AG08395 (cell line): Measurements from ENCODE around the gene MATK.
A peak's percentile ranks its signal among the peaks of the same experiment; 100 is the strongest.
"Not testable (repeated sequence)": the region's sequence is repeated elsewhere in the genome, so short reads cannot be mapped to it uniquely, and the experiment has no call there.

Experiments
- DNase-seq: peaks from one replicate; pipeline ENCODE4 v3.0.0; 2012; ENCODE audit warnings: mixed read lengths, low spot score

Gene MATK

DNA sequence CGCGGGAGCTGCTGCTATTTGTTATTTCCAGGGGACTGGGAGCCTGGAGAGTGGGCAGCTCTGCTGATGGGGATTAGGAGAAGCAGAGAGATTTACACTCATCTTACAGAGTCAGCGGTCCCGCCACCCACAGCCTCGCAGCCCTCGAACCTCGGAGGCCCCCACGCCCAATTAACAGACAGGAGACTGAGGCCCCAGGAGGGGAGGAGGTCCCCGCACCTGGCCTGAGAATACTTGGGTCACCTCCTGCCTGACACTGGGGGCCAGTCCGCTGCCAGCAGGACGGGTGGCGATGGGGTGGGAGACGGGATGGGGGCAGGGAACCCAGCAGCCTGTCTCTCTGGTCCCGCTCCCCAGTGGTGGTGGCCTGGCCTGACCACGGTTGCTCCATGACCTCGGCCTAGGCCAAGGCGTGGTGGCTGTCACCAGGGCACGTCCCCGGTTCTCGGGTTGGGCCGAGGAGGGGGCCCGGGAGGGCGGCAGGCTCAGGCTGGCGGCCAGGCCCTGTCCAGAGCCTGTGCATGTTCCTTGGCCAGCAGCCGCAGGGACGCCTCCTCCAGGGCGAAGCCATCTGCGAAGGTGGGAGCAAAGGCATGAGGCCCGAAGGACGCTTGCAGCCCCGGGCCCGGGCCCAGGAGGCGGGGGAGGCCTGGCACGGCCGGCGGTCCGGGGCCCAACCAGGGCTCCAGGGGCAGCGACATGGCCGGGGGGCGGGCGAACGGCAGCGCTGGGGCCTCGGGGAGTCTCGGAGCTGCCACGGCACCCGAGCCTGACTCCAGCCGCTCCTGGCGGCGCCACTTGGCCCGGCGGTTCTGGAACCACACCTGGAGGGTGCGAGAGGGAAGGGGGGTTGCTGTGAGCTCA is 15.8 kb downstream of the MATK start:
- no peak for DNase-seq

DNA sequence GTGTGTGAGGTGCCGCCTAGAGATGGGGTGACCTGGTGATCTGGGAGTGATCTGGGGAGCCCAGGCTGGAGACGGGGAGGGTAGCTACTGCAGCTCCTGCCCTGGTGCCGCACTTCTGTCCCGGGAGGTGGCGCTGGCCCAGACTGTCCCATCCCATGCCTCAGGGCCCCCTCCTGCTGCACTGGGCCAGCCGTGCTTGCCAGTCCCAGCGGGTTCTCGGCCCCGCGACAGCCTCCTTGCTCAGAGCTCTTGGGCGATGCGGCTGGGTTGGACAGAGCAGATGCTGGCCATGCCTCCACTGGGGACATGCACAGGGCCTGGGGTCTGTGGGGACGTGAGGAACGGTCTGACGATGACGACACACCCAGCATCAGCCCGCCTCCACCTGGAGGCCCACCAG is 16.7 kb downstream of the MATK start:
- DNase-seq: no peak

DNA sequence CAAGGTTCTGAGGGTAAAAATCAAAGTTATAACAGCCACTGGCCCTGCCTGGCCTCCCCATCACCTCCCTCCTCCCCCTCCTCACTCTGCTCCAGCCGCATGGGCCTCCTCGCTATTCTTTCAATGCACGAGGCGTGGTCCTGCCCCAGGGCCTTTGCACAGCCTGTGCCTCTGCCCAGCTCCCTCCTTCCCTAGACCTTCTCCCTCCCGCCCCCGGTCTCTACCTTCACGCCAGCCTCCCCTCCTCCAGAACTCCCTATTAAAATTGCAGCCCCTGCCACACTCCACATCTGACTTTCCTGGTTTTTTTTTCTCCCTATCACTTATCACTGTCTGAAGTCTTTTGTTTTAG is 17.5 kb downstream of the MATK start:
- no peak for DNase-seq

DNA sequence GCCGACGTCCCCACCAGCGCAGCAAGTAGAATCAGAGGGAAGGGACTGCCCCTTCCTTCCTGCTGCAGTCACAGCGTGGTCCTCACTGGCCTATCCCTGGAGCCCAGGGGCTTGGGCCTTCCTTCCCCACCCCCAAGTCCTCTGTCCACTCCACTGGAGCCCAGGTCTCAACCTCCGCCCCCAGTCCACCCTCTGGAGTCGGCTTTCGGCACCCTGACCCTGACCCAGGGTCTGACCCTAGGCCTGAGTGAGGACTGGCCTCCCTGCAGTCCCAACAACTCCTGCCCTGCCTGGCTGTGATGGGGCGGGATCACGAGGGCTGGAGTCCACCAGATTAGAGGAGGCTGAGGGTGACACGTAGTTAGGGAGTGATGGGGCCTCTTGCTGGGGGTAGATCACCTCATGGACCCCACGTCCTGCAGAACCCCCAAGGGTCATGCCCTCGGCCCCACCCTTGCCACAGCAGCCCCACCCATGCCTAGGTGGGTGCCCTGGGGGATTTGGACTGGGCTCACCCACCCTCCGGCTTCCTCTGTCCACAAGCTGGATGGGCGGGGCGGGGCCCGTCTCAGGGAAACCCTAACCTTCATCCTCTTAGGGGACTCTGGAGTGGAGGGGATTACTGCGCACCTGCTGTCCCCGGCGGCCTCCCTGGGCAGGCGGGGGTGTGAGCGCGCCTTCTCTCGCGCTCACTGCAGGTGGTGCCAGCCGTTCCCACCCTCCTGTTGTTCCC is 18.0 kb downstream of the MATK start:
- no peak for DNase-seq

DNA sequence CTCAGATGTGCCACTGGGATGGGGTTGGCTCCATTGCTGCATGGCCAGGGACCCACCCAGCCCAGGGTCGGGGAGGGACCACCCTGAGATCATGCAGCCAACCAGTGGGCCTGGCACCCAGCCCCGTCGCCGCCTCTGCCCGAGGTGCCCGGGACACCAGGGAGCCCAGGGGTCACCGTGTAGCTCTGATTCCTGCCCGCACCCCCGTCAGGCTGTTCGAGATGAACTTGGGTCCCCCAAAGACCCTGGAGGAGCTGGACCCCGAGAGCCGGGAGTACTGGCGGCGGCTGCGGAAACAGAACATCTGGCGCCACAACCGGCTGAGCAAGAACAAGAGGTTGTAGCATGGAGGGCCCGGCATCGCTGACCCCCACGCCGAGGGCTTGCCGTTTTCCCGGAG is 19.1 kb downstream of the MATK start:
- no peak for DNase-seq

DNA sequence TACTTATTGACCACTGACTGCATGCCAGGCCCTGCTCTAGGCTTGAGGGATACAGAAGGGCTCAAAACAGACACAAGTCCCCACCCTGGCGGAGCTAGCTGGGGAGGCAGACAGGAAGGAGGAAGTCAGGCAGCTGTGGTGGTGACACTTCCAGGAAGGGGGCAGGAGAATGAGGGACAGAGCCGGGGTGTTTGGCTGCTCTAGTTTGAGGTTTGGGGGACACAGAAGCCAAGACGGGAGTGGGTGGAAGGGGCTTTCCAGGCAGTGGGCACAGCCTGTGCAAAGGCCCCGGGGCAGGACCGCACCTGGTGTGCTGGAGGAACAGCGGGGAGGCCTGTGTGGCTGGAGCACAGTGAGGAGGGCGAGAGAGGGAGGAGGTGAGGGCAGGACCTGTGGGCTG is 19.7 kb downstream of the MATK start:
- DNase-seq: no peak

DNA sequence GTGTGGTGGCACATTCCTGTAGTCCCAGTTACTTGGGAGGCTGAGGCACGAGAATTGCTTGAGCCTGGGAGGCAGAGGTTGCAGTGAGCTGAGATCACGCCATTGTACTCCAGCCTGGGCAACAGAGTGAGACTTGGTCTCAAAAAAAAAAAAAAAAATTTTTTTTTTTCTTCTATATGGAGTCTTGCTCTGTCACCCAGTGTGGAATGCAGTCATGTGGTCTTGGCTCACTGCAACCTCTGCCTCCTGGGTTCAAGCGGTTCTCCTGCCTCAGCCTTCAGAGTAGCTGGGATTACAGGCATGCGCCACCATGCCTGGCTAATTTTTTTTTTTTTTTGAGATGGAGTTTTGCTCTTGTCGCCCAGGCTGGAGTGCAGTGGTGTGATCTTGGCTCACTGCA is 20.4 kb downstream of the MATK start:
- not testable (repeated sequence) for DNase-seq

DNA sequence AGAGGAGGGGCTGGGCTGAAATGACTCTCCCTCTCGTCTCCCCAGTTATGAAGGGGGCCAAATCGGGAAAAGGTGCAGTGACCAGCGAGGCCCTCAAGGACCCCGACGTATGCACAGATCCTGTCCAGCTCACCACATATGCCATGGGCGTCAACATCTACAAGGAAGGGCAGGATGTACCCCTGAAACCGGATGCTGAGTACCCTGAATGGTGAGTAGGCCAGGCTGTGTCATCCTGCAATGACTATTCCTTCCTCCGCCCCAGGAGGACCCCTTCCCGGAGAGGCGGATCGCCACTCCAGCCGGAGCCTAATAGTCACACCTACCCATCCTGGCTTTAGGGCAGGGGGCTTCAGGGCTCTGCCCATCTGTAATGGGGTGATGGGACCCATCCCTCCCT is 21.1 kb downstream of the MATK start:
- DNase-seq: no peak

DNA sequence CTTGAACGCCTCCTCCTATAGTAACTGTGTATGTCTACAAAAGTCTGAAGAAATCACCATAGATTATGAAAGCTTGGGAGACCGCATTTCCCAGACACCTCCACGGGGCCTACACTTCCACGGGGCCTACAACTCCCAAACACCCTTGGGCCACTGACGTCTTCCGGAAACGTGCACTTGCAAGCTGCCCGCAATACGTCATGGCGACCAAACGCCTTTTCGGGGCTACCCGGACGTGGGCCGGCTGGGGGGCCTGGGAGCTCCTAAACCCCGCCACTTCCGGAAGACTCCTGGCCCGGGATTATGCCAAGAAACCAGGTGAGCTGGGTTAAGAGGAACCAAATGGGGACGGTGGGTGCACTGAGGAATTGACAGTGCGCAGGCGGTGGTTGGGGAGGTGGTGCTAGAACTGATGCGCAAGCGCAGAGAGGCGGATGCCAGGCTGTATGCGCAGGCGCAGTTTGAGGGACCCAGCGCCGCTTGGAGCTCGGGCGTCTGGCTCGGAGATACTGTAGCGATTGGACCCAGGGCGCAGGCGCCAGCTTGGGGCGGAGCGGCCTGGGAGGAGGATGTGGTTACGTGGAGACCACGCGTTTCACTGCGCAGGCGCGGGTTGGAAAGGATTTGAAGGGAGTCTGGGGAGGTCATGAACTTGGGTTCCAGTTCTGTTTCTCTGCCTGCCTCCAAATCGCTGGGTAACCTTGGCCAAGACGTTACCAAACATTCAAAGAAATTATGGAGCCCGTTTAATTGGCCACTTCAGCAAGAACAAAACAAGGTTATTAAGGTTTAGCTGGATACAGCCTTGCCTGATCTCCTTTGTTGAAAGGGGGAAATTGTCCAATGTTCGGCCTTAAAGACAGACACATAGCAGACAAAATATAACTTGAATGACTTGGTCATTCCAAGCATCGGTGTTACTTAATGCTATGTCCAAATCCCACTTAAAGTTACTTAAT is 23.4 kb downstream of the MATK start, which contains the start of gene MRPL54:
TSS of gene MRPL54 (plus strand) at position 182 of the 959 bp plus-strand sequence. CDS start at position 201, 19 bp downstream.
- DNase-seq: peak; percentile 100

DNA sequence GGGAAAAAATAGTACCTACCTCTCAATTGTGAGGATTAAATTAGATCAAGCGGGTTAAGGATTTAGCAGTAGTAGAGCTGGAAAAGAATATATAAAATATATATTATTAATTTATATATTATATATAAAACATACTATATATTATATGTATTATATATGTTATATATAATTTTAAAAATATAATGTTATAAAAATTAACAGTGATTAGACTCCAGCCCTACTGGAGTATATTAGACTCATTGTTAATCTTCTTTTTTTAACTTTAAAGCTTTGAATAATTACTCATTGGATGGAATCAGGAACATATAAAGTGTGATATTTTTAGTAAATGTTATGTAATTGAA is 24.1 kb downstream of the MATK start:
- no peak for DNase-seq

DNA sequence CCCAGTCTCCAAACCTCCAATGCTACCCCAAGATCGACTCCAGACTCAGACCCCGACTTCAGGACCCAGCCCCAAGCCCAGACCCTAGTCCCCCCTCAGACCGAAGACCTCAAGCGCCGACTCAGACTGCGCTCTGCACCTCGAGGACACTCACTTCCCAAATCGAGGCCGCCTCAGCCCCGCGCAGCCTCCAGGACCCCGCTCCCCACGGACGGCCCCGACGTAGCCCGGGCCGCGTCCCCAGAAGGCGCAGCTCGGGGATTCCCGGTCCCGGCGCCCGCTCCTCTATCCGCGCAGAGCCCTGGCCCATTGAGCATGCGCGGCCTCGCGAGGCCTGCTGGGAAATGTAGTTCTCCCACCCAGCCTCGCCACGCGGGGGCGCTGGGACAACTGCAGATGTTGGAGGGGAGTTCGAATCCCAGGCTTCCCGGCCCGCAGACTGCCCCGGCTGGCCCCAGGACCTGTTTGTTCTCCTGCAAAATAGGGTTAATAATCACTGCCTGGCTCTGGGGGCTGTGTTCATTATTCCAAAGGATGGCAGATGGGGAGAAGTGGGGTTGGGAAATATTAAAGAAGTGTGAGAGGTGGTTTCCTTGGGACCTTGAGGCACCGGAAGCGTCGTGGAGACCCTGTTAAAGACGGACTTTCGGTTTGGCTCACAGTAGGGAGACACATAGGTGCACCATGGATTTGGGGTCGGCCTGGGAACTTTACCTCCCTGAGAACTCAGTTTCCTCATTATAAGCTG is 24.6 kb downstream of the MATK start, which contains the start of gene APBA3:
TSS of gene APBA3 (minus strand) at position 311 of the 748 bp plus-strand sequence. CDS start 1,428 bp downstream, outside the sequence.
- DNase-seq: peak; percentile 95

DNA sequence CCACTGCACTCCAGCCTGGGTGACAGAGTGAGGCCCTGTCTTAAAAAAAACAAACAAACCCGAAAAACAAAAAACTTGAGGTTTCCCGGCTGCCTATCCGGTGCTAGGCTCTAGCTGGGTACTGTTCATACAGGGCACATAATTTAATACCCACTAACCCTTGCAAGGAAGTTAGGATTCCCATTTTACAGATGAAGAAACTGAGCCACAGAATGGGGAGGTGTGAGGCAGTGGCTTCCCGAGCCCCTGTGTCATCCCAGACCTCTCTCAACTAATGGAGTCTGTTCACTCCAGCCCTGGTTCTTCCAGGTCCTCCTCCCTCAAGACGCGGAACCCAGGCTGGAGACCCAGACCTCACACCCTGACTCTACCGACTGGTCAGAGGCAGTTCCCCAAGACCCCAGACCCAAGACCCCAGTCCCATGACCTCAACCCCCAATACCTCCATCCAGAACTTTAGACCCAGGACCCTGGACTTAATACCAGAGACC is 25.3 kb downstream of the MATK start:
- no peak for DNase-seq

DNA sequence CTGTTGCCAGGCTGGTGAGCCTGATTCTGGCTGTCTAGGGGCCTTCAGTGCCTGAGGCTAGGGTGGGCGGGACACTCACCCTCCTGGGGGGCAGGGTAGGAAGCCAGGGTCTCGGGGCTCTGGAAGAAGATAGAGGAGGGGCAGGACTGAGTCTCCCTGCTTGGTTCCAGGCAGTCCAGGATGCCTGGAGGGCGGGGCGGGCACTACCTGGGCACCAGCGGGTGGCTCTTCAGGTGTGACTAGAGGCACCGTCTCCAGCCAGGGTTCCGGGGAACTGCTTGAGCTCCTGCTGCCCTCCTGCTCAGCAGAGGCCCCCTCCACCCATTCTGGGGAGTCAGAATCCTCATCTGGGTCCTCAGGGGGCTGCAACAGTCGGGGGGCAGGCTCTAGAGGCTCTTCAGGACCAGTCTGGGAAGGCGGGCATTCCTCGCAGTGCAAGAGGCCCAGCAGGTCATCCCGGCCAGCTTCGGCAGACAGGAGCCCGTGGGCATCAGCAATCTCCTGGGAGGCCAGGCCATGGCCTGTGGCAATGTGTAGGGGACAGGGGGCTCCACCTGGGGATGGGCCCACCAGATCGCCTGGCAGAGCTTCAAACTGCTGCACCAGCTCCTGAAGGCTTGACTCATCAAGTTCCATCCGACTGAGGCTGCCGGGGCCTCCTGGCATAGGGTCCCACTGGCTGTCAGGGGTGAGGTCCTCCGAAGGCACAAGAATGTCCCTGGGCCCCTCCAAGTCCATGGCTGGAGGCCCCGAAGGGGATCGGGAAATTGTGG is 26.5 kb downstream of the MATK start:
- DNase-seq: no peak

DNA sequence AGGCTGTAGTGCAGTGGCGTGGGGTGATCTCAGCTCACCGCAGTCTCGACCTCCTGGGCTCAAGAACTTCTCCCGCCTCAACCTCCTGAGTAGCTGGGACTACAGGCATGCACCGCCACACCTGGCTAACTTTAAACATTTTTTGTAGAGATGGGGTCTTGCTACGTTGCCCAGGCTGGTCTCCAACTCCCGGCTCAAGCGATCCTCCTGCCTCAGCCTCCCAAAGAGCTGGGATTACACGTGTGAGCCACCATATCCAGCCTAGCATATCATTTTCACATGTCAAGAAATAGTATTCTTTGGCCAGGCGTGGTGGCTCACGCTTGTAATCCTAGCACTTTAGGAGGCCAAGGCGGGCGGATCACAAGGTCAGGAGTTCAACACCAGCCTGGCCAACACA is 27.9 kb downstream of the MATK start:
- DNase-seq: not testable (repeated sequence)

DNA sequence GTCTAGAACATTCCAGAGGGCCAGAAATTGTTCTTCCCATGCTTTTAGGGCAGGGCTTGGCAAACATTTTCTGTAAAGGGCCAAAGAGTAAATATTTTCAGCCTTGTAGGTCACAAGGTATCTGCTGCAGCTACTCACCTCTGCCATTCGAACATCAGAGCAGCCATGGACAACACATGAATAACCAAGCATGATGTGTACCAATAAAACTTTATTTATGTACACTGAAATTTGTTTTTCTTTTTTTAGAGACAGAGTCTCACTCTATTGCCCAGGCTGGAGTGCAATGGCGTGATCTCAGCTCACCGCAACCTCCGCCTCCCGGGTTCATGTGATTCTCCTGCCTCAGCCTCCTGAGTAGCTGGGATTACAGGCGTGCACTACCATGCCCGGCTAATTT is 28.5 kb downstream of the MATK start:
- not testable (repeated sequence) for DNase-seq

DNA sequence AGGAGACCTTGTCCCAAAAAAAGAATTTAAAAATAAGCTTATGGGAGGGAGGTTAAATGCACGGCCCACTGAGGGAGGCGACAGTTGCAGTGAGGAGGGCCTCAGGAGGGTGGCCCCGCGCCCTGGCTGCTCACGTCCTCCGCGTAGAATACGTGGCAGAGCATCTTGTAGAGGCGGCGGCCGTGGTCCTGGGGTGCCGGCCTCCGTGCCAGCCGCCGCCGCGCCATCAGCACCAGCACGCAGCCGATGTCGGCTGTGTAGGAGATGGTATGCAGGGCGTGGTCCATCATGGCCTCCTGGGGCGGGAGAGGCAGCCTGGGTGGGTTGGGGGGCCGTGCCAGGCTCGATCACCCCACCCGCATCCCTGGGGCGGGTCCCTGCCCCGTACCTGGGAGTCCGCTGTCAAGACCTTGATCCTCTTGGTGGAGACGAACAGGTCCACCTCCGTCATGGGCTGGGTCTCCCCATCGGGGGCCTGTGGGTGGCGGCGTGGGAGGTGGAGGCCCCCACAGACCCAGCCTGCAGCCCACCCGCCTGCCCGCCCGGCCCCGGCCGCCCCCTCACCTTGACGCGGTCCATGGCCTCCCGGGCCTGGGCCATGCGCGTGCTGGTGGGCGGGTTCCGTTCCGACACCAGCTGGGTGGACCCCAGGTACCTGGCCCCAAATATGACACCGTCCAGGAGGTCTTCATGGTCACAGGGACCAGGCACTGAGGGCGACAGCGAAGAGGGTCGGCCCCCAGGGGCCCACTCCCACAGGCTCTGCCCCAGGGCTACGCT is 32.4 kb downstream of the MATK start:
- no peak for DNase-seq

DNA sequence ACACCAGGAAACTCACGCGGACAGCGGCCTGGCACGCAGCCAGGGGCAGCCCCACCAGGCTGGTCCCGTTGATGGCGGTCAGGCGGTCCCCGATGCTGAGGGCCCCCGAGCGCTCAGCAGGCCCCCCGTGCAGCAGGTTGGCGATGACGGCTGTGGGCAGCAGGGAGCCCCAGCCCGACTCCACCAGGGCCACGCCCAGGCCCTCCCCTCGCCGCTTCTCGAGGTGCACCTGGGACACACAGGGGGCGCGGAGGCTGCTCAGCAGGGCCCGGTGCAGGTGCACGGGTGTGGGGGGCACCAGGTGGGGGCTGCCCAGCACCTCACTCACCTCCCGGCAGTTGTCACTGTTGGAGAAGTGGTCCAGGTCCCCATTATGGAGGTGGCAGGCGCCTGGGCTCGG is 33.7 kb downstream of the MATK start:
- no peak for DNase-seq

DNA sequence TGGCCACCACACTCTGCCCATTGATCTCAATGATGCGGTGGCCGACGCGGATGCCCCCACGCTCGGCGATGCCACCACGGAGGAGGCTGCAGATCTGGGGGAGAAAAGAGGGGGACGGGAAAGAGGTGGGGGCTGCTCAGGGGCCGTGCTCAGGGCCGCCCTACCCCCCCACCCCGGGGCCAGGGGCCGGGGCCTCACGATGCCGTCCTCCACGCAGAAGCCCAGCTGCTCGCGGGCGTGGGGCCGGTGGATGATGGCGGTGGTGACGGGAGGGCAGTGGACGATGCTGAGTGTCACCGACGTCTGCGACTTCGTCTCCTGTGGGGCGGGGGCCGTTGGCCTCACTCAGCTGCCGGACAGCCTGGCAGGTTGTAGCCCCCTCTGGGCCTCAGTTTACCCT is 34.9 kb downstream of the MATK start:
- no peak for DNase-seq

DNA sequence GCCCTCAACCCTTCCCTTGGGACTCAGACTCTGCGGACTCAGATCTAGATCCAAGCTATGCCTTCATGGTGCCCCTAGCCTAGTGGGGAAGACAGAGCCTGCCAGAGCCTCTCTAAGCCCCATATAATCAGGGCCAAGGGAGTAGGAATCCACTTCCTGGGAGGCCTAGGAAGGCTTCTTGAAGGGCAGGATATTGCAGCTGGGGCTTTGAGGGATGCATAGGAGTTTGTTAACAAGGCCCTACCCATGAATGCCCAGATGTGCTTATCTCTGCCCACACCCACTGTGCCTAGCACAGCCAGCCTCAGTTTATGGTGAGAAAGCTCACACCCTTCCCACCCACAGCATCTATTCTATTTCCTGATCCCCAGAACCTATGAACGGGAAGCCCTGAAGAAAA is 36.0 kb downstream of the MATK start:
- no peak for DNase-seq

DNA sequence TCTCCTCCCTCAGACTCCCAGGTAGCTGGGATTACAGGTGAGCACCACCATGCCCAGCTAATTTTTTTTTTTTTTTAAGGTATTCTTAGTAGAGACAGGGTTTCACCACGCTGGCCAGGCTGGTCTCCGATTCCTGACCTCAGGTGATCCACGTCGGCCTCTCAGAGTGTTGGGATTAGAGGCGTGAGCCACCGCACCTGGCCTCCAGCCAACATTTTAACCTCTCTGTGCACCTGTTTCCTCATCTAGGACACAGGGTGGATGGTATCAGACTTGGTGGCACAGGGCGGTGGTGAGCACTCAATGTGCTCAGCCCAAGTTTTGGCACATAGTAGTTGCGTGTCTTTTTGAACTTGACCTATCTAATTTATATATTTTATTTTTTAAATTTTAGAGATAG is 37.2 kb downstream of the MATK start:
- no peak for DNase-seq
